Neural progenitor cell (in vitro differentiated cells): Measurements from ENCODE around the gene NDRG2.

Experiments
- CTCF ChIP-seq: fragments of 200-600 bp; sonication (generic); IDR thresholded peaks from 2 replicates; pipeline ENCODE4 v1.5.1; 2017; ENCODE audit warnings: antibody characterized with exemption, mild to moderate bottlenecking
- EZH2 ChIP-seq: fragments of 200-600 bp; sonication (generic); IDR thresholded peaks from 2 replicates; pipeline ENCODE4 v1.6.1; 2017; ENCODE audit warnings: antibody characterized with exemption, mild to moderate bottlenecking, moderate library complexity
- EZH2phosphoT487 ChIP-seq: fragments of 200-600 bp; sonication (generic); IDR thresholded peaks from 2 replicates; pipeline ENCODE4 v1.6.1; 2017; ENCODE audit warnings: antibody characterized with exemption

GRCh38 chr14:21033133-21033698 lies 8.4 kb upstream of the NDRG2 start:
- TF ChIP-seq CTCF = no peak
- no peak for TF ChIP-seq EZH2
- no peak for TF ChIP-seq EZH2phosphoT487
